A673 (cell line): ENCODE results near the gene SRRT.

Source experiments
- CTCF ChIP-seq: fragments of 300-800, 200-600 bp; sonication (generic); conservative IDR thresholded peaks from 2 replicates; pipeline ENCODE4 v1.5.1; 2017; ENCODE audit warnings: low read depth, mild to moderate bottlenecking, antibody characterized with exemption, low read length, moderate library complexity, mixed read lengths
- EZH2 ChIP-seq: fragments of 200-600 bp; sonication (generic); IDR thresholded peaks from 2 replicates; pipeline ENCODE4 v1.6.1; 2017; ENCODE audit warnings: borderline replicate concordance, low read depth, mild to moderate bottlenecking, mixed read lengths, antibody characterized with exemption, low read length; ENCODE audit not compliant: poor library complexity, severe bottlenecking

GRCh38 chr7:100882785-100883526 is 8.1 kb downstream of the SRRT start:
- TF ChIP-seq EZH2: no peak
- TF ChIP-seq CTCF: no peak
